GM19240 (cell line): ENCODE measurements around the gene LATS2.
"Not testable (repeated sequence)": the region's sequence is repeated elsewhere in the genome, so short reads cannot be mapped to it uniquely, and the experiment has no call there.

Experiments used
- DNase-seq: peaks from one replicate; pipeline ENCODE4 v3.0.0; 2011; ENCODE audit warnings: low spot score; ENCODE audit not compliant: insufficient read length

LATS2 gene

DNA sequence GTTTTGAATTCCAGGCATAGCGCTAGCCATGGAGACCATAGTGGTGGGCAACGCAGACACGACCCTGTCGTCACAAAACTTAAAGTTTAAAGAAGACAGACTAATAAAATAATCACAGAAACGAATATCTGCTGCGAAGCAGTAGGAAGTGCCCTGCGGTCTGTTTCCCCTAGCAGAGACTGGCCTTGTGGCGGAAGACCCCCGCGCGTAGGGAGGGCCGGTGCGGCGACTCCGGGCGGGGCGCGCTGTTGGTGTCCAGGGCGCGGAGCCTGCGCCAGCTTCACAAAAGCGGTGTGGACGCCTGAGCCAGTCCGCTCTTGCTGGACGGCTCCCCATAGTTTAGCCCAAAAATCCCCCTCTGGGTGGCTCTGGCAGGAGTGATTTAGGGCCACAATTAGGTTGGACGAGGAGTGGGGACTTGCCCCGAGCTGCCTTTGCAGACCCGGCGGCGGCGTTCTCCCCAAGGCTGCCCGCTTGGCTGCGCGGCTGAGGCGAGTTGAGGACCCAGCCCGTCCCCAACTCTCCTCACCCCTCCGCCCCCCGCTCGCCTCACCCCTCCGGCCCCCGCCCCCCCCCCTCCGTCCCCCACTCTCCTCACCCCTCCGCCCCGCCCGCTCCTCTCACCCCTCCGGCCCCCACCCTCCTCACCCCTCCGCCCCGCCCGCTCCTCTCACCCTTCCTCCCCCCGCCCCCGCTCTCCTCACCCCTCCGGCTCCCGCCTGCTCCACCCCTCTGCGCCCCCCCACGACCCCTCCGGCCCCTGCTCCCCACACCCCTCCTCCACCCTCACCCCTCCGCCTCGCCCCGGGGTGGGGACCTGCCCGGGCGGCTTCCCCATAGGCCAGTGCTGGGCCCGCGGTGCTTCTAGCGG, 14.2 kb upstream of the LATS2 start:
- DNase-seq: no peak

DNA sequence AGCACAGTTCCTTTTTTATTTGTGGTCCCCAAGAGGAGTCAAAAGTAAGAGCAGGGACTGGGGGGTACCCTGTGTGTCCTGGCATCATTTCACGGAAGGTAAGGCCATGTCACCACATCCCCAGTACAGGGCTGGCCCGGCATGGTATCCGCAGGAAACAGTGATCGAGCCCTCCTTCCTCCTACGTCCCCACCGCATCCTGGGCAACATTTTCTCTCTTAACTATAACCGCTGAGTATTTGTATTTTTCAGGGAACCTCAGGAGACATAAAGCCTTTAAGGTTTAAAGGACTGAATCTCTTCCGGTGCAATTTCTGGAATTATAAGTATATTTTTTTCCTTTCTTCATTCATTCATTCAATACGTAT, 13.6 kb upstream of the LATS2 start:
- DNase-seq: no peak

DNA sequence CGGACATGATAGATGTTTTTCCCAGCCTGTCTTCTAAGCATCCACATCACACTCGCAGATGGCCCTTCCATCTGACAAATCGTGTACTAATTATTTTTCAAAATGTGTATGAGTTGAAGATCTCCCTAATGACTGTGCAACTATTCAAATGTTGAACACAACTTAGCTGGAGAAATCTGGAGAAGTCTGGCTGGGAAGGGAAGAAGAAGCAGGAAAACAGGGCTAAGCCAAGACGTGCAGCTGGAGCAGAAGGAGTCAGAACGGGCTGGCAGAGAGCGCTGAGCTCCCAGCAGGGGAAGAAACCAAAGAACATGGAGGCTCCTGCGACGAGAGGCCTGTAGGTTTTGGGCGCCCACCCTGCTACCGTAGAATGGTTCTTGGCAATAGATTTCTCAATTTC, 13.2 kb upstream of the LATS2 start:
- DNase-seq: no peak

DNA sequence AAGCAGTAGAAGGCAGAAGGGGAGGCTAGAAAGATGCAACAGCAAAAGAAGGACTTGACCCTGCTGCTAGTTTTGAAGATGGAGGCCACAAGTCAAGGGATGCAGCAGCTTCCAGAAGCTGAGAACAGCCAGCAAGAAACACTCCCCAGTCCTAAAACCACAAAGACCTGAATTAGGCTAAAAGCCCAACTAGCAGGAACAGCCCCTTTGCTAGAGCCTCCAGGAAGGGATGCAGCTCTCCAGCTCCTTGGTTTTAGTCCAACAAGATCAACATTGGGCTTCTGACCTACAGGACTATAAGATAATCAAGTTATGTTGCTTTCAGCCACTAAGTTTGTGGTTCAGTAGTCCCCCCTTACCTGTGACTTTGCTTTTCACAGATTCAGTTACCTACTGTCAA, 10.5 kb upstream of the LATS2 start:
- no peak for DNase-seq

DNA sequence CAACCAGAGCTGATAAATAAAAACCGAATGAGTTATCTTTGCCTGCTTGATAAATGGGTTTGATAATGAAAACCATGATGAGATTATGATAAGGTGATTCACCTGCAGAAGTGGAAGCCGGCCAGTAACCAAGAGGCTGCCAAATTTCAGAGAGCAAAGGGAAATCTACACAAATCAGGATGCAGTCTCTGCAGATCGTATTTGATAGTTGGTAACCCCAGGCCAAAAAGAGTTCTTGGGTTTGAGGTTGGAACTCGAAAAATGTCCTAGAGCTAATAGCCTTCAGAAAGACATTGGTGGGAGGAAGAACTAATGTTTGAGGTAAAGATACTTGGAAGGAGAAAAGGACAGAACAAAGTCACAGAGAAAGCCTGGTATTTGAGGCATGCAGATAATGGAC, 9.6 kb upstream of the LATS2 start:
- DNase-seq: no peak

DNA sequence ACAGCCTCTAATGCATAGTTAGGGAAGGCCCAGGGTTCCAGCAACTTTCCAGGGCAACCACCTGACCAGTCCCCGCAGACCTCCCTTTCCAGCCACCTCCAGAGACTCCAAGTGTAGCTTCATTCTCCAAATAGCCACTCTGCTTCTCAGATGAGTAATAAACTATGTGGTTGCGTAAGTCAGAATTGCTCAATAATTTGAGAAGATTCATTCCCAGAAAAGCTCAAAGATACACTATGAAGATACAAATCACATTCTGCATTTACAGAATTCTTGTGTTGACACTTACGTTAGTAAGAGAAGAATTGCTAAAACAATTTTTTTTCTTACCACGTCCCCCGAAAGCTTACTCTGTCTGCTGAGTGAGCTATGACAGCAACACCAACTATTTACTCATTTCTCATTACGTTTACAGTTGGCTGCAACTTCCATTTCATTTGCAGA, 8.2 kb upstream of the LATS2 start:
- DNase-seq: no peak

DNA sequence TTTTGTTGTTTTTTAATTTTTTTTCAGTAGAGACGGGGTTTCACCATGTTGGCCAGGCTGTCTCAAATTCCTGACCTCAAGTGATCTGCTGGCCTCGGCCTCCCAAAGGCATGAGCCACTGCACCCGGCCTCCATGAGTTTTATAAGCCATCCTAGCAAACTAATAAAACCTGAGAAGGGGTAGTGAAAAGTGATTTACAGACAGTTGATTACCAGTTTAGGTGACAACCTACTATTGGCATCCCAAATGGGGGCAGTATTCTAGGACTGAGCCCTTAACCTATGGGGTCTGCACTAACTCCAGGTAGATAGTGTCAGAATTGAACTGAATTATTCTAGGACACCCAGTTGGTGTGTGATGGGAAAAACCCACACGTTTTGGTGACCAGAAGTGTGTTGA, 6.5 kb upstream of the LATS2 start:
- DNase-seq: no peak

DNA sequence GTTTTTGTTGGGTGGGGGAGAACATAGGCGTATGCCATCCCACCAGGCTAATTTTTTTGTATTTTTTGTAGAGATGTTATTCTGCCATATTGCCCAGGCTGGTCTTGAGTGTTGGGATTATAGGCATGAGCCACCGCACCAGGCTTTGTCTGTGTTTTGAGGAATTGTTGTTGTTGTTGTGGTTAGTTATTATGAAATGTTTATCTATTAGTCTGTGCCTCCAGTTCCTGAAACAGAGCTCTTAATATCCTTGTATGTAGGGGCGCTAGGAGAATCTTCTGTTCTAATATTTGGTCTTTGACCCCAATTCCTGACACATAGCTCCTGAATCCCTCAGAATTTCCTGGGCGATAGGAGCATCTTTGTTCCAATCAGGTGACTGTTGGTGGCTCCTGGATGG, 5.6 kb upstream of the LATS2 start:
- no peak for DNase-seq

DNA sequence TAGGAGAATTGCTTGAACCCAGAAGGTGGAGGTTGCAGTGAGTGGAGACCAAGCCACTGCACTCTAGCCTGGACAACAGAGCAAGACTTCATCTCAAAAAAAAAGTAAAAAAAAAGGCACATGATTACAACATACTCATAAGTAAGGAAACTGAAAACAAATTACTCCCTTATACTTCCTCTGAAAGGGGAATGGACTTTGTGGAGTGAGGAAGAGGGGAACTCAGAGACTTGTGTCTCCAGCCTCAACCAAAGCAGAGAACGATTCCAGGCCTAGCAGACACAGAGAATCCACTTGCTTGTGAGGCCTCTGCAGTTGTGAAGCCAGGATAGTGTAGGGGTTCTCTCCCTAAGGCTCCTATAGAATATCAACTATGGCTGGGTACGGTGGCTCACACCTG, 4.3 kb upstream of the LATS2 start:
- no peak for DNase-seq

DNA sequence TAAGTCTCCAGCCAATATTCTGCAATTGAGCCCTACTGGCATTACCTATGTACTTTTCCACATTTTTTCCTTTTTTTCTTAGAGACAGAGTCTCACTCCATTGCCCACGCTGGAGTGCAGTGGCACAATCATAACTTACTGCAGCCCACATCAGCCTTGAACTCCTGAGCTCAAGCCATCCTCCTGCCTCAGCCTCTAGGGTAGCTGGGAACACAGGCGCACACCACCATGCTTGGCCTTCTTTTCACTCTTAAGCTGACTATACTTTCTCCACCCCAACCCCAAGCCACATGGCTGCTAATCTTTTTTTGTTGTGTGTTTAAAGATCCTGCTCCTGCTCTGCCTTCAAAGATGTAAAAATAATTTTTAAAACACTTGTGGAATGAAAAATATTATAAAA, 1.6 kb upstream of the LATS2 start:
- no peak for DNase-seq

DNA sequence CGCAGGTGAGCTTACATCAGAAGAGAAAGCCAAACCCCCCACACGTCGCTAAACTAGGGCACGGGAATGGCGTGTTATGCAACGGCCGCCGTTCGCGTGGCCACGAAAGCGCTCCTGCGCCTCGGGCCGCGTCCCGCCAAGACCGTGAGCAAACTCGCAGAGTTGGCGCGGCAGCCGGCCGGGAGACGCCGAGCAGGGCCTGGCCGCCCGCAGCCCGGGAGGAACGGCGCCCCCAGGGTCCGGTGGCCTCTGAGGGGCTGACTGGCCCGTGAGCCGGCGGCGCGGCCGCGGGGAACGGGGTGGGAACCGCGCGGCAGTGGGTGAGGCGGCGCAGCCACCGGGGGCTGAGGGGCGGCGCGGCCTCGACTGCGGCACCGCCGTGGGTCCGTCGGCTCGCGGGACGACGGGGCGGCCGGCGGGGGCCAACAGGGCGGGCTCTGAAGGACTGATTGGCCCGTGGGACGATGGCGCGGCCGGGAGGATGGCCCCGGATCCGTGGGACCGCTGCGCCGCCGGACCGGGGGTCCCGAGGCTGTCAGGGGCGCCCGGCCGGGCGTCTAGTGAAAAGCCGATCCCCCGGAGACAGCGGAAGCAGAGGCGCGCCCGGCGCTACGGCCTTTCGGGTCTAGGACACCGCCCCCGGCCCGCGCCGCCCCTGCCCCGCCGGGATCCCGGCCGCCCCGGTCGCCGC, 903 bp downstream of the LATS2 start:
- DNase-seq: no peak

DNA sequence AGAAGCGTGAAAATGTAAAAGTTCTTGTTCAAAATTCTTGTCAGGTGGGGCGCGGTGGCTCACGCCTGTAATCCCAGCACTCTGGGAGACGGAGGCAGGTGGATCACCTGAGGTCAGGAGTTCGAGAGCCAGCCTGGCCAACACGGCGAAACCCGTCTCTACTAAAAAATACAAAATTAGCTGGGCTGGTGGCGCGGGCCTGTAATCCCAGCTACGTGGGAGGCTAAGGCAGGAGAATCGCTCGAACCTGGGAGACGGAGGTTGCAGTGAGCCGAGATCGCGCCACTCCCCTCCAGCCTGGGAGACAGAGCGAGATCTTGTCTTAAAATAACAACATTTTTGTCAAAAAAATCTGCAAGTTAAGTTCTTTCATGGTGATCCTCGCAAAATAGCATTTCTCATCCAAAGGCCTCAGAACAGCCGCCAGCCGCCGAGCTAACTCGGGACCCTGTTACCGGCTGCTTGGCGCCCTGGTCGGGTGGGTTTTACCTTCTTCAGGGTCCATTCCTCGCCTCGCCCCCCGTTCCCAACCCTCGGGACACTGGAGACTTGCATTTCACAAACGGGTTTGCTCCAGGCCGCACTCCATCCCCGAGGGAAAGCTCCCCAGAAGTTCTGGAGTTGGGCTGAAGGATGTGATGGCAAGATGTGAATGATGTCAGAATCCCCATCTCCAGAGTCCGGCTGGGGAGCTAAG, 1.6 kb downstream of the LATS2 start:
- no peak for DNase-seq

DNA sequence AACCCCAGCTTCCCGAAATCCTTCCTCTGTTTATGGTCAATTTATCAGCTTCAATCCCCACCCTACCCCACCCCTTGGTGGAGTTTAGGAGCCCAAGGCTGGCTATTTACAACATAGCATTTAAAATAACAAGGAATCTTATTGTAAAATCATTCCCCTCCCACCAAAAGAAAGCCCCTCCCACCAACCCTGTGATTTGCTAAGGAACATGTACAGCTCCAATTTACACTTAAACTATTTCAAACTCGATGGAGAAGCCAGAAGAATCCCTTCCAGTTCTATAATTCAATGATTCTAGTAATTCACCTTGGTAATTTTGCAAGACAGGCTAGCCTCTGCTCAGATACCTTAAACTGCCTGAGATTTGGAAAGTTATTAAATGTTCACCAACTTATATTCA, 3.0 kb downstream of the LATS2 start:
- no peak for DNase-seq

DNA sequence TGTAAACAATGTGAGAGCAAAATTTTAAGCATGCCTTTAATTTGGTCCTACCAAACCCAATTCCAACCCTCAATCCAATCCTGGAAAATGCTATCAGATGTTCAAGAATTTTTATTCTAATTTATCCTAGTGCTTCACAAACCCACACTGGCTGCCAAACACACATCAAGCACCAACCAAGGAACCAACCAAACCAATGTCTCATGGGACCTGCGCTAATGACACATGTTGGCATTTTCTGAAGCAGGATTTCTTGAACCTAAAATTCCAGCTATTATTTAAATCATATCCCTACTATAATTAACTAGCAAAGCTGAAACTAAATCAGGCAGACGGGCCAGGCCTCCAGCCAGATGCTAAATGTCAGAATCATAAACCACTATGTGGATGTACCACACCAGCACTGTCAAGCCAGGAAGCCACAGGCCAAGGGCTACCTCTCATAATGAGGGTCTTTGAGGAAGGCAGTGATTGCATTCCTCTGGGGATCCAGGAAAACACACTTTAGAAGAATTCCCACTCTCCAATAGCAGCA, 5.8 kb downstream of the LATS2 start:
- DNase-seq: no peak

DNA sequence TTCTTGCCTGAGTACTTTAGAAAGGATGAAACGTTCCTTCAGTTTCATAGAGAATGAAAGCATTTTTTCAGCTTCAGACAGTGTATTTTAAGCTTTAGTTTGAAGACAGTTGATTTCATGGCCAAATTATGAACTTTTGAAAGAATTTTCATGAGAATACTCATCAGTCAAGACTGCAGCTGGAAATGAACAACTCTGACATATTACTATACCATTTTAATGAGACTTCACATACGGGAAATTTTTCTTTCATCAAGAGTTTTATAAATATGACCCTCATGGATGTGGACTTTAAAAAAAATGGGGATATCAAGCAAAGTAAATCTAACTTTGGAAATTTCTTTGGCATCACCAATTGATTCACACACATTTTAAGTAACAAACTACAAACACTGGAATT, 6.4 kb downstream of the LATS2 start:
- DNase-seq: no peak

DNA sequence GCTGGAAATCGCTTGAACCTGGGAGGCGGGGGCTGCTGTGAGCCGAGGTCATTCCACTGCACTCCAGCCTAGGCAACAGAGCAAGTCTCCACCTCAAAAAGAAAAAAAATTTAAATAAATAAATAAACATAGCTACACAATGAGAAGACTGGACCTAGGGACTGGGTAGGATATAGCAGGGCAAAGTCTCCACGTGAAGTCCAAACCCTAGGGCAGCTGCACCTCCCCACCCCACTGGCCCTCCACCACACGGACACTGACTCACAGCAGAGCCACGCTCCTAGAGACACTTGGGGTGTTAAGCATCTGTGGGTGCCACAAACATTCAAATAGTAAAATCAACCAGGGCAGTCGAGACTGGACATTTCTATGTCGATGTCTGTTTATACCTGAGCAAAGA, 7.1 kb downstream of the LATS2 start:
- DNase-seq: no peak

DNA sequence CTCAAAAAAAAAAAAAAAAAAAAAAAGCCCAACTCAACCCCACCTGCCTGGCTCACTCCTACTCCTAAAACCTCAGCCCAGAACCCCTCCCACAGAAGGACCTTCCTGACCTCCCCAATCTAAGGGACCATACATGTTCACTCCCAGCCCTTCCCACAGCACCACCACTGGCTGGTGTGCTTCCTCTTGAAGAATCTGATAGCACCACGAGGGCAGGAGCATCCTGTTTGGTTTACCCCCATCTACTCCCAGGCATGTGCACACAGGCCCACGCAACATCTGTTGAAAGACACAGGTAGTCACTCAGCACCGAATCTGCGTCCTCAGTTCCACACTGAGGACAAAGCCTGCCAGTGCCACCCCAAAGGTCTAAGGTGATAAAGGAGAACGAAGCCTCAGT, 8.2 kb downstream of the LATS2 start:
- DNase-seq: no peak

DNA sequence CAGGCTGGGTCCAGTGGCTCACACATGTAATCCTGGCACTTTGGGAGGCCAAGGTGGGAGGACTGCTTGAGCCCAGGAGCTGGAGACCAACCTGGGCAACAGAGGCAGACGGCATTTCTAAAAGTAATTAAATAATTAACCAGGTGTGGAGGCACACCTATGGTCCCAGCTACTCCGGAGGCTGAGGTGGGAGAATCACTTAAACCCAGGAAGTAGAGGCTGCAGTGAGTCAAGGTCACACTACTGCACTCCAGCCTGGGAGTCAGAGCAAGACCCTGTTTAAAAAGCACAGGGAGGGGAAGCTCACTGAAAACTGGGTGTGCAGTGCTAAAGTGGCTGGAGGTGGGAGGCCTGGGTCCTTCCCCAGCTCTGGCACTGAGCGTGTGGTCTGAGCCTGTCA, 9.7 kb downstream of the LATS2 start:
- DNase-seq: no peak

DNA sequence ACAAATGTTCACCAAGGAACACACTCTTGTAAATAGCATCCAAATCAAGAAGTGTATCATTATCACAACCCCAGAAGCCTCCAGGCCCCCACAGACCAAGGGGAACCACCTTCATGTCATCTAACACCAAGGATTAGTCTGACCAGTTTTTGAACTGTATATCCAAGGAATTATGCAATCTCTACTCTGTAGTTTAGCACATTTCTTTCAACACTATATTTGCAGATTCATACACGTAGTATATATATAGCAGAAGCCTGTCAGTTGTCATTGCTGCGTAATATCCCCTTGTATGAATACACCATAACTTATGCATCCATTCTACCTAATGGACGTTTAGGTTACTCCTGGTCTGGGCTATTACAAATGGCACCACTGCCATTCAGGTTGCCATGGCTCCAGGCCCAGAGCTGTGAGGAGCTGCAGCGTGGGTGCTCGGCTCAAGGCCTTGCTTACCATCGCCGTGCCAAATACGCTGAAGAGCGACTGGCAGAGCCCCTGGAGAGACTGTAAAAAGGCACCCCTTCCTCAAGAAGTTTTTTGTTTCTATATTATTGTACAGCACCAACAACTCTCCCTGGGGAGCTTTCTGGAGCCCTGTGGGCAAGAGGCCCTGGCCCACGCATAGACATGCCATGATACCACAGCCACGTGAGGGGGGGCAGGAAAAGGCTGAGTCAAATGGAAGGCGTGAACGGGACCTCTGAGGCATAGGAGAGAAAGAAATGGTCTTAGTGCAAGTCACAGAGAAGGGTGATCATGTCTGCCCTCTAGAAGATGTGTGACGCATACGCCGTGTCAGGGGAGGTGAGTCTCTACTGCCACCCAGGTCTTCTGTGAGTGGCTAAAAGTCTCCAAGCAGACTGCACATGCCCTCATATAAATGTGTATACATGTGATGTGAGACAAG, 10.8 kb downstream of the LATS2 start:
- DNase-seq: no peak

DNA sequence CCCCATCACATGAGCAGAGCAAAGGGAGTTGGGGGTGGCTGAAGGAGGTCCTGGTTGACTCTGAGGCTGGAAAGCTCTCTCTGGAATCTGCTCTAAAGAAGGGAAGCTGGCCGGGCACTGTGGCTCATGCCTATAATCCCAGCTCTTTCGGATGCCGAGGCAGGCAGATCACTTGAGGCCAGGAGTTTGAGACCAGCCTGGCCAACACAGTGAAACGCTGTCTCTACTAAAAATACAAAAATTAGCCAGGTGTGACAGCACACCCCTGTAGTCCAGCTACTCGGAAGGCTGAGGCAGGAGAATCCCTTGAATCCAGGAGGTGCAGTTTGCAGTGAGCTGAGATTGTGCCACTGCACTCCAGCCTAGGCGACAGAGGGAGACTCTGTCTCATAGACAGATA, 11.7 kb downstream of the LATS2 start:
- DNase-seq: not testable (repeated sequence)
